Measurements from ENCODE around the gene VPS4A.

VPS4A gene

GRCh38 chr16:69338557-69339288 lies 27.6 kb downstream of the VPS4A start:
- no peaks in the 10 kb centered on the region for H3K27me3 ChIP-seq
- TF ChIP-seq, protein P1, sequence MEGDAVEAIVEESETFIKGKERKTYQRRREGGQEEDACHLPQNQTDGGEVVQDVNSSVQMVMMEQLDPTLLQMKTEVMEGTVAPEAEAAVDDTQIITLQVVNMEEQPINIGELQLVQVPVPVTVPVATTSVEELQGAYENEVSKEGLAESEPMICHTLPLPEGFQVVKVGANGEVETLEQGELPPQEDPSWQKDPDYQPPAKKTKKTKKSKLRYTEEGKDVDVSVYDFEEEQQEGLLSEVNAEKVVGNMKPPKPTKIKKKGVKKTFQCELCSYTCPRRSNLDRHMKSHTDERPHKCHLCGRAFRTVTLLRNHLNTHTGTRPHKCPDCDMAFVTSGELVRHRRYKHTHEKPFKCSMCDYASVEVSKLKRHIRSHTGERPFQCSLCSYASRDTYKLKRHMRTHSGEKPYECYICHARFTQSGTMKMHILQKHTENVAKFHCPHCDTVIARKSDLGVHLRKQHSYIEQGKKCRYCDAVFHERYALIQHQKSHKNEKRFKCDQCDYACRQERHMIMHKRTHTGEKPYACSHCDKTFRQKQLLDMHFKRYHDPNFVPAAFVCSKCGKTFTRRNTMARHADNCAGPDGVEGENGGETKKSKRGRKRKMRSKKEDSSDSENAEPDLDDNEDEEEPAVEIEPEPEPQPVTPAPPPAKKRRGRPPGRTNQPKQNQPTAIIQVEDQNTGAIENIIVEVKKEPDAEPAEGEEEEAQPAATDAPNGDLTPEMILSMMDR (IDR thresholded peaks at IDR 0.05; ENCODE audit: low read depth, low read length): no peak
- peaks cover 54% of the 10 kb centered on the region for H3K36me3 ChIP-seq
- H3K4me1 ChIP-seq: peaks cover 2% of the 10 kb centered on the region; the same call in 1 of the 2 replicates
- H3K4me3 ChIP-seq (ENCODE audit: low read depth, low read length): peak overlapping the region; percentile 99
- no peaks in the 10 kb centered on the region for H3K9me3 ChIP-seq
- DNase-seq: no peak

DNA sequence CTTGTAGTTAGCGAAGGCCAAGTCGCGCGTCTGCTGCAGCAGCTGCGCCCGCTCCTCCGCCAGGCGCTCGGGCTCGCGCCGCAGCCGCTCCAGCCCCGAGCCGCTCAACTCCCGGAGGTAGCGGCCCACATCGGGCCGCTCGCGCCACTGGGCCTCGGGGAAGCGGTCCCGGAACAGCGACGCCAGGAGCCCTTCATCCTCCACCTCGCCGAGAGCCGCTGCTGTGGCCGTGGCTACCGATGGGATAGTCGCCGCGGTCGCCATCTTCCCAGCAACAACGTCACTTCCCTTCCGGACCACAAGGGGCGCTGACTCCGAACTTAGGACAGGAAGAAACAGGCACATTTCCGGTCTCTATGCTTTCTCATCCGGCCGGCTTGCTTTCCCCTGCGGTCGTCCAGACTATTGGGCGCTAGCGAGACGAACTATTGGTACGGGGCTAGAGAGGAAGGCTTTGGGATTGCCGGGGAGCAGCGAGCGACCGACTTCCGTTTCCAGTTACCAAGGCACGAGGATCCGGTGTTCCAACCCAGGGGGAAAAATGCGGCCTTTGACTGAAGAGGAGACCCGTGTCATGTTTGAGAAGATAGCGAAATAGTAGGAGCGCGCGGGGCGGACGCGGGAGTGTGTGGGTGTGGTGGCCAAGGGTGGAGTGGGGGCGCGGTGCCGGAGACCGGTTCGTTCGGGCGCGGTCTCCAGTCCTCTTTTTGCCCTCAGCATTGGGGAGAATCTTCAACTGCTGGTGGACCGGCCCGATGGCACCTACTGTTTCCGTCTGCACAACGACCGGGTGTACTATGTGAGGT lies 28.3 kb downstream of the VPS4A start, which contains the start of the genes COG8 and NIP7:
TSS of gene COG8 (minus strand) at position 276 of the 806 bp plus-strand sequence. CDS start at position 264, 12 bp downstream.
TSS of gene NIP7 (plus strand) at position 484 of the 806 bp plus-strand sequence. CDS start at position 542, 58 bp downstream.
- no peaks in the 10 kb centered on the region for H3K27me3 ChIP-seq
- TF ChIP-seq, protein P1 (IDR thresholded peaks at IDR 0.05; ENCODE audit: low read depth, low read length): peak; percentile 75
- peaks cover 54% of the 10 kb centered on the region for H3K36me3 ChIP-seq
- peak within 1 kb of the TSS; percentile 99 for H3K4me3 ChIP-seq (ENCODE audit: low read depth, low read length)
- DNase-seq: peak; percentile 96
- H3K9me3 ChIP-seq: no peaks in the 10 kb centered on the region
- peaks cover 2% of the 10 kb centered on the region; the same call in 1 of the 2 replicates for H3K4me1 ChIP-seq

DNA sequence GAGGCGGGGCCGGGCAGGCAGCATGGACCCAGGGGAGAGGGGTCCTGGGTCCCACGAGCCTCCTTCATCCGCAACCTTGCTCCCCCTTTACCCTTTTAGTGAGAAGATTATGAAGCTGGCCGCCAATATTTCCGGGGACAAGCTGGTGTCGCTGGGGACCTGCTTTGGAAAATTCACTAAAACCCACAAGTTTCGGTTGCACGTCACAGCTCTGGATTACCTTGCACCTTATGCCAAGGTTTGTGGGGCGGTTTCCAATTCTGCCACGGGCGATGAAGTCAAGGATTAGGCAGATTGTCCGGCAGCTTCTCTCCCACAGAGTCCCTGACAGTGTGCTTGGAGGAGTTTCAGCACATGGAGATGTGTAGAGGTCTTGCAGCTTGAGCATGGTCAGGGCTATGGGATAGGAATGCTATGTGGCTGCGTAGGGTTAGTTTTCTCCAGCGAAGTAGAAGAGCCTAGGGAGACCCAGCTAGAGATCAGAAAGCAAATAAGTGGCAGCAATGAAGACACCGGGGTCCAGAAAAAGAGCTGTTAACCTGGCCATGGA lies 29.0 kb downstream of the VPS4A start:
- Histone ChIP-seq H3K27me3 (no peaks in the 10 kb centered on the region), H3K4me3 (ENCODE audit: low read depth, low read length) (peak overlapping the region; percentile 99), H3K36me3 (peaks cover 49% of the 10 kb centered on the region), H3K9me3 (no peaks in the 10 kb centered on the region), H3K4me1 (peaks cover 2% of the 10 kb centered on the region; the same call in 1 of the 2 replicates)
- TF ChIP-seq, protein P1 (IDR thresholded peaks at IDR 0.05; ENCODE audit: low read depth, low read length): no peak
- DNase-seq: no peak

GRCh38 chr16:69344171-69344570 lies 33.0 kb downstream of the VPS4A start:
- no peak overlapping the region for H3K4me3 ChIP-seq (ENCODE audit: low read depth, low read length)
- TF ChIP-seq, protein P1 (IDR thresholded peaks at IDR 0.05; ENCODE audit: low read depth, low read length): no peak
- no peaks in the 10 kb centered on the region for H3K27me3 ChIP-seq
- H3K4me1 ChIP-seq: peaks cover 2% of the 10 kb centered on the region; the same call in 1 of the 2 replicates
- no peak for DNase-seq
- H3K36me3 ChIP-seq: peaks cover 43% of the 10 kb centered on the region
- H3K9me3 ChIP-seq: no peaks in the 10 kb centered on the region

- no peak for DNase-seq
- TF ChIP-seq, protein P1 (IDR thresholded peaks at IDR 0.05; ENCODE audit: low read depth, low read length): no peak
- Histone ChIP-seq H3K36me3 (peaks cover 42% of the 10 kb centered on the region), H3K4me3 (ENCODE audit: low read depth, low read length) (no peak overlapping the region), H3K9me3 (no peaks in the 10 kb centered on the region), H3K27me3 (no peaks in the 10 kb centered on the region), H3K4me1 (peaks cover 2% of the 10 kb centered on the region; the same call in 1 of the 2 replicates)
Observed at GRCh38 chr16:69345923-69346322, 34.8 kb downstream of the VPS4A start.

Data from BE2C (cell line).